Heart right ventricle (tissue), 16 donors: ENCODE measurements around the gene LMO7. TPM values are rescaled to one million over a fixed set of nuclear protein-coding genes. Genes with fewer than 3 reads are reported as not detected.

Experiments
- ATAC-seq, 8 donors: fragments of 200-7000 bp; cut with Tn5 transposase; one replicate each; pipeline ENCODE4 v1.9.1; 2020; ENCODE audit warnings: mild to moderate bottlenecking in 8 of 8, moderate library complexity in 8 of 8, moderate number of reproducible peaks in 1 of 8
- DNase-seq, 2 donors: peaks; one replicate each; pipeline ENCODE4 v3.0.0-alpha.2; 2020
- H3K27ac ChIP-seq, 10 donors: fragments of 200-600 bp; sonication (generic) in 2 of 10; one replicate each; pipeline versions ENCODE4 v1.5.0 to v1.8.0; 2020 to 2022; ENCODE audit warnings: mild to moderate bottlenecking in 3 of 10
- H3K27me3 ChIP-seq, 7 donors: fragments of 200-600 bp; one replicate each; pipeline ENCODE4 v1.8.0; 2021 to 2022; ENCODE audit warnings: mild to moderate bottlenecking in 2 of 7
- H3K36me3 ChIP-seq, 9 donors: fragments of 200-600 bp; sonication (generic) in 1 of 9; one replicate each; pipeline versions ENCODE4 v1.5.0 to v1.8.0; 2020 to 2022; ENCODE audit warnings: mild to moderate bottlenecking in 2 of 9
- H3K4me1 ChIP-seq, 9 donors: fragments of 200-600 bp; sonication (generic) in 1 of 9; one replicate each; pipeline versions ENCODE4 v1.5.0 to v1.8.0; 2020 to 2022; ENCODE audit warnings: mild to moderate bottlenecking in 4 of 9
- H3K4me3 ChIP-seq, 10 donors: fragments of 200-600 bp; sonication (generic) in 2 of 10; one replicate each; pipeline versions ENCODE4 v1.5.0 to v1.8.0; 2020 to 2022; ENCODE audit warnings: mild to moderate bottlenecking in 7 of 10, moderate library complexity in 2 of 10
- H3K9me3 ChIP-seq, 11 donors: fragments of 200-600 bp in 10 of 11; sonication (generic) in 2 of 11; one replicate each; pipeline versions ENCODE4 v1.5.0 to v1.8.0; 2013 to 2022; ENCODE audit warnings: mild to moderate bottlenecking in 2 of 11, control low read depth in 1 of 11, moderate library complexity in 1 of 11
- CTCF ChIP-seq, 9 donors: fragments of 200-600 bp; sonication (generic) in 2 of 9; IDR thresholded peaks; one replicate each; pipeline versions ENCODE4 v1.5.0 to v1.8.0; 2021 to 2022; ENCODE audit warnings: antibody characterized with exemption in 9 of 9, mild to moderate bottlenecking in 5 of 9, moderate library complexity in 1 of 9
- WGBS, 2 donors: extraction: QIAGEN DNeasy Blood & Tissue Kit; methylation state at CpG; one replicate each; pipeline ENCODE4 v1.1.7; 2013; ENCODE audit warnings: inconsistent platforms in 1 of 2; 5-methylcytosine and 5-hydroxymethylcytosine counted together
- intact Hi-C, 10 donors: fragments of 100-400 bp; cut with DNase I; formaldehyde crosslinking; loops; one replicate each; pipeline versions ENCODE4 v1.11.1 to v1.14.2; 2022
- polyA plus RNA-seq, 2 donors: library from polyadenylated mRNA; stranded (reverse); fragments of 200-250 nt; gene quantifications; one replicate each; pipeline ENCODE4 v1.2.3, GENCODE V29; 2013
- total RNA-seq, 10 donors: library from RNA; stranded (reverse); fragmentation: NEBNext Ultra II Directional in 3 of 10; extraction: Animal tissue kit (Norgen Biotek cat#: 25700) in 3 of 10; gene quantifications; one replicate each; pipeline versions ENCODE4 v1.2.1 to v1.2.4, GENCODE V29; 2021 to 2023
- donor health status: Arrhythmogenic right ventricular cardiomyopathy.
- donor health status: ischemic (EF 13 %, LVEDD 7.1; RV severe dilation, severe dysfunction).
- donor health status: healthy with polysubstance abuse.
- donor health status: DM: no; HTN: yes; CAD: no.
- donor health status: DM: no; HTN: no; CAD: no.
- donor health status: ischemic (EF 25% LVEDD 6.9; RV normal size, moderate dysfunction).
- donor health status: ischemic (EF 25% LVEDD 5.7; RV mildly dilated, moderate dysfunction).
- donor health status: healthy.
- donor health status: DM: yes; HTN: yes; CAD: no.
- donor health status: Ischemic cardiomyopathy.
- donor health status: ischemic (EF 35%, LVEDD 5.7; RV mildly dilated, moderate dysfunction).
- donor health status: nonischemic (EF 11% LVEDD 7.7; RV severe dilation, severe dysfunction).
- donor health status: DM: yes; HTN: yes; CAD: no.
- donor health status: PGD.
- donor health status: ischemic (EF 29% LVEDD 5.4; RV normal size, mild dysfunction).
- donor health status: nonischemic (EF 23%, LVEDD 6.1; RV moderate dilation, normal function).

Gene LMO7
- total and polyA plus RNA-seq, 12 donors: 147 to 600 (median 504) TPM

GRCh38 chr13:75645141-75645540 is 9.0 kb downstream of the LMO7 start:
- Histone ChIP-seq H3K27ac (no peak overlapping the region), H3K27me3 (no peaks in the 10 kb centered on the region), H3K36me3 (no peaks in the 10 kb centered on the region), H3K4me3 (no peak overlapping the region), H3K4me1 (no peaks in the 10 kb centered on the region), H3K9me3 (no peaks in the 10 kb centered on the region)
- DNase-seq (no peak), ATAC-seq (no peak)
- intact Hi-C loops: no loop called here
- TF ChIP-seq CTCF (IDR thresholded peaks at IDR 0.05): no peak
- 87 to 94% methylated on average over 3 of the region's 3 CpGs for WGBS, 2 donors

- 92 to 98% methylated on average over 1 of the region's 1 CpG for WGBS, 2 donors
- H3K4me1 ChIP-seq: no peaks in the 10 kb centered on the region
- no peak for DNase-seq
- H3K27me3 ChIP-seq: no peaks in the 10 kb centered on the region
- intact Hi-C loops: no loop called here
- no peaks in the 10 kb centered on the region for H3K36me3 ChIP-seq
- no peak for TF ChIP-seq CTCF (IDR thresholded peaks at IDR 0.05)
- no peak for ATAC-seq
- H3K27ac ChIP-seq: no peak overlapping the region
- H3K4me3 ChIP-seq: no peak overlapping the region
- H3K9me3 ChIP-seq: no peaks in the 10 kb centered on the region
These were observed 11.1 kb downstream of the LMO7 start for GRCh38 chr13:75647126-75647784.

- Histone ChIP-seq H3K9me3 (no peaks in the 10 kb centered on the region), H3K36me3 (no peaks in the 10 kb centered on the region), H3K4me3 (no peak overlapping the region), H3K27ac (no peak overlapping the region), H3K4me1 (no peaks in the 10 kb centered on the region), H3K27me3 (no peaks in the 10 kb centered on the region)
- DNase-seq (no peak), ATAC-seq (no peak)
- intact Hi-C loops: no loop called here
- TF ChIP-seq CTCF (IDR thresholded peaks at IDR 0.05): no peak
- WGBS, 2 donors: 97% methylated on average over 2 of the region's 2 CpGs
These were observed 12.3 kb downstream of the LMO7 start for GRCh38 chr13:75648446-75648845.

- no peaks in the 10 kb centered on the region for H3K27me3 ChIP-seq
- 90 to 91% methylated on average over 2 of the region's 2 CpGs for WGBS, 2 donors
- H3K4me3 ChIP-seq: no peak overlapping the region
- no peak for TF ChIP-seq CTCF (IDR thresholded peaks at IDR 0.05)
- no peaks in the 10 kb centered on the region for H3K4me1 ChIP-seq
- intact Hi-C loops: no loop called here
- H3K27ac ChIP-seq: no peak overlapping the region
- ATAC-seq (no peak), DNase-seq (no peak)
- no peaks in the 10 kb centered on the region for H3K36me3 ChIP-seq
- no peaks in the 10 kb centered on the region for H3K9me3 ChIP-seq
These were observed 14.9 kb downstream of the LMO7 start for GRCh38 chr13:75651013-75651412.
